GM21529 (cell line): ENCODE data around the gene FMNL3.
"Not testable (repeated sequence)": the region's sequence is repeated elsewhere in the genome, so short reads cannot be mapped to it uniquely, and the experiment has no call there.

Source experiments
- ATAC-seq: cut with Tn5 transposase; IDR thresholded peaks from one replicate; pipeline ENCODE4 v1.9.1; 2021; ENCODE audit not compliant: unreplicated experiment

The FMNL3 gene

GRCh38 chr12:49707128-49707811 is at the start of gene FMNL3:
TSS of gene FMNL3 (minus strand) at chr12:49707405. CDS start at chr12:49707180, 225 bp downstream.
- peak; percentile 78 for ATAC-seq

GRCh38 chr12:49750996-49751393 is 43.8 kb upstream of the FMNL3 start:
- ATAC-seq = no peak

- ATAC-seq = peak; percentile 44
These were observed 43.1 kb upstream of the FMNL3 start for GRCh38 chr12:49750027-49750995.

GRCh38 chr12:49748800-49749199 is 41.6 kb upstream of the FMNL3 start:
- ATAC-seq = no peak

- no peak for ATAC-seq
These were observed 41.1 kb upstream of the FMNL3 start for GRCh38 chr12:49748306-49748705.

GRCh38 chr12:49744363-49744885 is 37.2 kb upstream of the FMNL3 start:
- no peak for ATAC-seq

- ATAC-seq = peak; percentile 57
These were observed 34.8 kb upstream of the FMNL3 start for GRCh38 chr12:49741882-49742620.

GRCh38 chr12:49740930-49741881 is 34.0 kb upstream of the FMNL3 start, which contains the start of gene TMBIM6:
TSS of gene TMBIM6 (plus strand) at chr12:49741557. CDS start at chr12:49752494, 10,937 bp downstream.
- peak; percentile 94 for ATAC-seq

GRCh38 chr12:49740277-49740676 is 33.1 kb upstream of the FMNL3 start:
- not testable (repeated sequence) for ATAC-seq

- ATAC-seq = not testable (repeated sequence)
These were observed 31.5 kb upstream of the FMNL3 start for GRCh38 chr12:49738721-49739120.

- ATAC-seq = not testable (repeated sequence)
These were observed 27.7 kb upstream of the FMNL3 start for GRCh38 chr12:49734900-49735299.

GRCh38 chr12:49733219-49734017 is 26.2 kb upstream of the FMNL3 start:
- ATAC-seq = no peak

GRCh38 chr12:49730568-49731101 is 23.4 kb upstream of the FMNL3 start:
- ATAC-seq = no peak

- ATAC-seq = no peak
These were observed 22.8 kb upstream of the FMNL3 start for GRCh38 chr12:49730050-49730449.

- ATAC-seq = no peak
These were observed 21.2 kb upstream of the FMNL3 start for GRCh38 chr12:49728446-49728845.

- ATAC-seq = not testable (repeated sequence)
These were observed 14.2 kb upstream of the FMNL3 start for GRCh38 chr12:49721355-49721754.

GRCh38 chr12:49720214-49720613 is 13.0 kb upstream of the FMNL3 start:
- ATAC-seq = no peak

- ATAC-seq = not testable (repeated sequence)
These were observed 10.6 kb upstream of the FMNL3 start for GRCh38 chr12:49717800-49718199.

GRCh38 chr12:49716553-49716952 is 9.3 kb upstream of the FMNL3 start:
- ATAC-seq = no peak
